DND-41 (cell line): ENCODE measurements around the gene MSX2.

Experiments
- CTCF ChIP-seq: IDR thresholded peaks from 2 replicates; pipeline ENCODE4 v1.5.1; 2012; ENCODE audit warnings: borderline replicate concordance, low read length, moderate library complexity, mild to moderate bottlenecking; ENCODE audit not compliant: poor library complexity, severe bottlenecking; ENCODE audit errors: extremely low read depth
- EZH2 ChIP-seq: IDR thresholded peaks from 3 replicates; pipeline ENCODE4 v1.6.1; 2012; ENCODE audit warnings: borderline replicate concordance, low read depth, mild to moderate bottlenecking, moderate library complexity, low read length, inconsistent platforms; ENCODE audit not compliant: severe bottlenecking

DNA sequence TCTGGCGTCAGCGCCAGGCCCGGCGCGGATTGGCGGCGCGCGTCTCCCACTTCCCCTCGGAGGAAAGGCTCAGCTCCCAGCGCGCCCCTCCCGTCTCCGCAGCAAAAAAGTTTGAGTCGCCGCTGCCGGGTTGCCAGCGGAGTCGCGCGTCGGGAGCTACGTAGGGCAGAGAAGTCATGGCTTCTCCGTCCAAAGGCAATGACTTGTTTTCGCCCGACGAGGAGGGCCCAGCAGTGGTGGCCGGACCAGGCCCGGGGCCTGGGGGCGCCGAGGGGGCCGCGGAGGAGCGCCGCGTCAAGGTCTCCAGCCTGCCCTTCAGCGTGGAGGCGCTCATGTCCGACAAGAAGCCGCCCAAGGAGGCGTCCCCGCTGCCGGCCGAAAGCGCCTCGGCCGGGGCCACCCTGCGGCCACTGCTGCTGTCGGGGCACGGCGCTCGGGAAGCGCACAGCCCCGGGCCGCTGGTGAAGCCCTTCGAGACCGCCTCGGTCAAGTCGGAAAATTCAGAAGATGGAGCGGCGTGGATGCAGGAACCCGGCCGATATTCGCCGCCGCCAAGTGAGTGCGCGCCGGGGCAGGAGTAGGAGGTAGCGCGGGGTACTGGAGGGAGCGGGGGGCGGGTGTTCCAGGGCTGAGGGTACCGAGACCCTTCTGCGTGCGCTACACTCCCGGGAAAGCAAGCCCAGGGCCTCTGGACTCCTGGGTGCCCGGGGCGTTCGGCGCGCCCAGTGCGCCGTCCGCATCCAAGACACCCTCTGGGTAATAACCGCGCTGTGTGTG lies at the start of gene MSX2:
- no peak for TF ChIP-seq CTCF
- no peak for TF ChIP-seq EZH2
